ENCODE data around the gene MAGI1.

The MAGI1 gene

GRCh38 chr3:65334045-65334665 is 704.6 kb downstream of the MAGI1 start:
- no peak for DNase-seq

GRCh38 chr3:65331730-65332129 is 707.0 kb downstream of the MAGI1 start:
- no peak for DNase-seq

- no peak for DNase-seq
Observed at GRCh38 chr3:65330072-65330471, 708.6 kb downstream of the MAGI1 start.

GRCh38 chr3:65328148-65328547 is 710.6 kb downstream of the MAGI1 start:
- no peak for DNase-seq

GRCh38 chr3:65326574-65326973 is 712.1 kb downstream of the MAGI1 start:
- no peak for DNase-seq

- DNase-seq: no peak
Observed at GRCh38 chr3:65322910-65323309, 715.8 kb downstream of the MAGI1 start.

GRCh38 chr3:65318231-65318630 is 720.5 kb downstream of the MAGI1 start:
- DNase-seq: no peak

- no peak for DNase-seq
Observed at GRCh38 chr3:65314916-65315315, 723.8 kb downstream of the MAGI1 start.

GRCh38 chr3:65314269-65314668 is 724.4 kb downstream of the MAGI1 start:
- no peak for DNase-seq

GRCh38 chr3:65313666-65314065 is 725.1 kb downstream of the MAGI1 start:
- DNase-seq: no peak

- no peak for DNase-seq
Observed at GRCh38 chr3:65305836-65306235, 732.9 kb downstream of the MAGI1 start.

Measured in Kasumi-1 (cell line).